Activated T-cell treated with anti-CD3 and anti-CD28 coated beads for 24 hours (primary cell): ENCODE results near the gene SERPINB6.
"Not testable (repeated sequence)": the region's sequence is repeated elsewhere in the genome, so short reads cannot be mapped to it uniquely, and the experiment has no call there.

Experiments used
- DNase-seq: peaks from one replicate; pipeline ENCODE4 v3.0.0-alpha.2; 2020; ENCODE audit warnings: low read depth

Gene SERPINB6

GRCh38 chr6:2971420-2972218, at the start of gene SERPINB6:
Gene SERPINB6, minus strand, starts transcription at chr6:2971567. Its CDS starts 12,235 bp downstream, at chr6:2959332.
- no peak for DNase-seq

GRCh38 chr6:3019749-3020320, 48.5 kb upstream of the SERPINB6 start:
- DNase-seq = no peak

GRCh38 chr6:3019065-3019464, 47.7 kb upstream of the SERPINB6 start:
- DNase-seq = no peak

GRCh38 chr6:3017304-3017703, 45.9 kb upstream of the SERPINB6 start:
- DNase-seq = no peak

GRCh38 chr6:3016473-3017280, 45.3 kb upstream of the SERPINB6 start:
- no peak for DNase-seq

- no peak for DNase-seq
Measured at GRCh38 chr6:3015144-3015543, 43.8 kb upstream of the SERPINB6 start.

GRCh38 chr6:3014675-3015066, 43.3 kb upstream of the SERPINB6 start:
- no peak for DNase-seq

- no peak for DNase-seq
Measured at GRCh38 chr6:3013901-3014674, 42.7 kb upstream of the SERPINB6 start.

GRCh38 chr6:3013486-3013885, 42.1 kb upstream of the SERPINB6 start:
- DNase-seq = no peak

- DNase-seq = no peak
Measured at GRCh38 chr6:3011592-3011991, 40.2 kb upstream of the SERPINB6 start.

- no peak for DNase-seq
Measured at GRCh38 chr6:3011158-3011557, 39.8 kb upstream of the SERPINB6 start.

GRCh38 chr6:3009930-3010329, 38.6 kb upstream of the SERPINB6 start:
- DNase-seq = no peak

GRCh38 chr6:3008712-3009265, 37.4 kb upstream of the SERPINB6 start:
- DNase-seq = not testable (repeated sequence)

- DNase-seq = no peak
Measured at GRCh38 chr6:3007571-3007970, 36.2 kb upstream of the SERPINB6 start.

- DNase-seq = no peak
Measured at GRCh38 chr6:3006476-3006875, 35.1 kb upstream of the SERPINB6 start.

- no peak for DNase-seq
Measured at GRCh38 chr6:3005874-3006273, 34.5 kb upstream of the SERPINB6 start.

- no peak for DNase-seq
Measured at GRCh38 chr6:3005077-3005476, 33.7 kb upstream of the SERPINB6 start.

GRCh38 chr6:3003226-3003625, 31.9 kb upstream of the SERPINB6 start:
- not testable (repeated sequence) for DNase-seq

GRCh38 chr6:3001773-3002293, 30.5 kb upstream of the SERPINB6 start:
- no peak for DNase-seq

GRCh38 chr6:3001146-3001772, 29.9 kb upstream of the SERPINB6 start:
- DNase-seq = no peak
